ENCODE results near the gene MND1. TPM values are rescaled to one million over a fixed set of nuclear protein-coding genes. Genes with fewer than 3 reads are reported as not detected.
"Not testable (repeated sequence)": the region's sequence is repeated elsewhere in the genome, so short reads cannot be mapped to it uniquely, and the experiment has no call there.

Gene MND1
- total RNA-seq, 1 donor from 2014 or later: 74.6 TPM

DNA sequence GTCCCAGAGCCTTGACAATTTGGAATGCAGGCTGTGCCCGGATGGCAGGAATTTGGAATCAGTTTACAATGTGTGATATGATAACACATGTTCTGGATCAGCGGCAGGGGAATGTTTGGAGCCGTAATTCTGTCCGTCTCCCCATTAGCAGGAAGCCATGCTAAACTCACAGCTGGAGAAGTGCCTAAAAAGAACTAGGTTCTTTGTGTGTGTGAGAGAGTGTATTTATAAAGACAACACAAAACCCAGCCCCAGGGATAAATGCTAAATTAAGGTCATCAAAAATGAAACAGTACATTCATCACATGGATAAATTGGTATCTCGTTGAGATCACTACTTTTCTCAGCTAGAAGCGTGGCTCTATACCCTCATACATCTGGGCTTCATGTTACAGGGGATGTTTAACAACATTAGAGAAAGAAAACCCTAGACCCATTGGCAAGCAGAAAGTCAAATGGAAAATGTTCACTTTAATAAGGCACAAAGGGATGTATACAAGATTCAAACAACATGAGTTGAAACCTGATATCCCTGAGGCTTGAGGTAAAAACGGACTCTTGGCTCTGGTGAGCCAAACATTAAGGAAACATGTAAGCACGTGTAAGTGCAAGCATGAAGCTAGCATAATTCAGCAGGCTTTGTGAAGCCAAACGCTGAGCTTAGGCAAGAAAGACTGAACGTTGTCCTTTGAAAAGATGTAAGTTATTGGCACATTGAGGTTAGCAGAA, 103.7 kb downstream of the MND1 start:
- Histone ChIP-seq H3K4me1 (peaks cover 15% of the 10 kb centered on the region), H3K36me3 (no peaks in the 10 kb centered on the region), H3F3A (ENCODE audit: low read depth) (peaks cover 8% of the 10 kb centered on the region), H4K20me1 (ENCODE audit: low read depth) (no peaks in the 10 kb centered on the region), H3K9me3 (ENCODE audit: low read depth) (no peaks in the 10 kb centered on the region), H3K4me3 (no peak overlapping the region), H3K4me2 (no peak overlapping the region), H3K9ac (no peak overlapping the region), H2AFZ (replicated peaks) (no peak overlapping the region), H3K27me3 (no peaks in the 10 kb centered on the region), H3K79me2 (ENCODE audit: low read depth) (no peaks in the 10 kb centered on the region), H3K27ac (no peak overlapping the region)
- peaks cover 31% of the 10 kb centered on the region for H3K4me1 Mint-ChIP-seq
- no peaks in the 10 kb centered on the region for H3K36me3 Mint-ChIP-seq
- peaks cover 3% of the 10 kb centered on the region for H3K27me3 Mint-ChIP-seq (ENCODE audit: insufficient read depth, low read depth)
- H3K9me3 Mint-ChIP-seq: no peaks in the 10 kb centered on the region
- no peak overlapping the region for H3K4me3 Mint-ChIP-seq
- H3K27ac Mint-ChIP-seq: no peak overlapping the region
- TF ChIP-seq, protein P1, sequence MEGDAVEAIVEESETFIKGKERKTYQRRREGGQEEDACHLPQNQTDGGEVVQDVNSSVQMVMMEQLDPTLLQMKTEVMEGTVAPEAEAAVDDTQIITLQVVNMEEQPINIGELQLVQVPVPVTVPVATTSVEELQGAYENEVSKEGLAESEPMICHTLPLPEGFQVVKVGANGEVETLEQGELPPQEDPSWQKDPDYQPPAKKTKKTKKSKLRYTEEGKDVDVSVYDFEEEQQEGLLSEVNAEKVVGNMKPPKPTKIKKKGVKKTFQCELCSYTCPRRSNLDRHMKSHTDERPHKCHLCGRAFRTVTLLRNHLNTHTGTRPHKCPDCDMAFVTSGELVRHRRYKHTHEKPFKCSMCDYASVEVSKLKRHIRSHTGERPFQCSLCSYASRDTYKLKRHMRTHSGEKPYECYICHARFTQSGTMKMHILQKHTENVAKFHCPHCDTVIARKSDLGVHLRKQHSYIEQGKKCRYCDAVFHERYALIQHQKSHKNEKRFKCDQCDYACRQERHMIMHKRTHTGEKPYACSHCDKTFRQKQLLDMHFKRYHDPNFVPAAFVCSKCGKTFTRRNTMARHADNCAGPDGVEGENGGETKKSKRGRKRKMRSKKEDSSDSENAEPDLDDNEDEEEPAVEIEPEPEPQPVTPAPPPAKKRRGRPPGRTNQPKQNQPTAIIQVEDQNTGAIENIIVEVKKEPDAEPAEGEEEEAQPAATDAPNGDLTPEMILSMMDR (IDR thresholded peaks at IDR 0.05): no peak
- TF ChIP-seq EZH2phosphoT487 (IDR thresholded peaks at IDR 0.05) (no peak), EZH2 (IDR thresholded peaks at IDR 0.05) (no peak)
- no peak for DNase-seq (ENCODE audit: low spot score)

DNA sequence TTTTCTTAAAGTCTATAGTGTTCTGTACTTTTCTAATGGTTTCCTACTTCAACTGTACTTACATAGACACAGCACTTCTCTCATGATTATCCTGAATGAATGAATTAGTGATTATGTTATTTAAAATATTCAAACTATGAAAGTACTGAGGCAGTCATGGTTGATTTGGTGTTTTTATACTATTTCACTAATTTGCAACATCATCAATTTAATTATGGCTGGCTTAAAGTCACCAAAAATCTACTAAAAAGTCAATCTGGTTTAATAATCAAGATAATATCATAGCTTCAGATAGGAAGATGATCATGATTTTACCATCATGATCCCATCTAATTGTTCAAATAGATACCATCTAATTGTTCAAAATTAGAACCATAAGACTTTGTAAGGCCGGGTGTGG, 104.8 kb downstream of the MND1 start:
- Histone ChIP-seq H3K79me2 (ENCODE audit: low read depth) (no peaks in the 10 kb centered on the region), H3K36me3 (no peaks in the 10 kb centered on the region), H3K27ac (no peak overlapping the region), H3K4me2 (no peak overlapping the region), H3F3A (ENCODE audit: low read depth) (peaks cover 7% of the 10 kb centered on the region), H3K4me1 (peaks cover 13% of the 10 kb centered on the region), H3K27me3 (no peaks in the 10 kb centered on the region), H3K4me3 (no peak overlapping the region), H4K20me1 (ENCODE audit: low read depth) (no peaks in the 10 kb centered on the region), H3K9me3 (ENCODE audit: low read depth) (no peaks in the 10 kb centered on the region), H3K9ac (no peak overlapping the region), H2AFZ (replicated peaks) (no peak overlapping the region)
- H3K4me1 Mint-ChIP-seq: peaks cover 29% of the 10 kb centered on the region
- H3K27ac Mint-ChIP-seq: no peak overlapping the region
- no peaks in the 10 kb centered on the region for H3K9me3 Mint-ChIP-seq
- no peaks in the 10 kb centered on the region for H3K36me3 Mint-ChIP-seq
- no peak overlapping the region for H3K4me3 Mint-ChIP-seq
- no peak for DNase-seq (ENCODE audit: low spot score)
- TF ChIP-seq EZH2phosphoT487 (IDR thresholded peaks at IDR 0.05) (no peak), EZH2 (IDR thresholded peaks at IDR 0.05) (no peak)
- TF ChIP-seq, protein P1 (IDR thresholded peaks at IDR 0.05): no peak
- H3K27me3 Mint-ChIP-seq (ENCODE audit: insufficient read depth, low read depth): peaks cover 3% of the 10 kb centered on the region

DNA sequence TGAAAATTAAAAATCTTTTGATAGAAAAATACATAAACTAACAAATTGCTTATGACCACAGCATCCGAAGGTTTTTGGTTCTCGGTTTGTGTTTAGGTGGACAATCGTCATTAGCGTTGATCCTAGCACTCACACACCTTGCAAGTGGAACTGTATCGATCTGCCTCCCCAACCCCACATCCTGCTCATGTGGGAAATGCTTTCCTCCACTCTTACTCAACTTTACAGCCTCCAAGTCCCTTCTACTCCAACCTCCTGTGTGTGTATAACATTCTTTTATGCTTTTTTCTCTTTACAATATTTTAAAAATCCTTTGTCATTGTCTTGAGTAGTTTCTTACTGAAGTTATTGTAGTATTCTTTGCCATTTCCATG, 106.0 kb downstream of the MND1 start:
- no peak overlapping the region for H3K27ac ChIP-seq
- H4K20me1 ChIP-seq (ENCODE audit: low read depth): no peaks in the 10 kb centered on the region
- no peak for DNase-seq (ENCODE audit: low spot score)
- H3K4me2 ChIP-seq: no peak overlapping the region
- H3K9ac ChIP-seq: no peak overlapping the region
- no peaks in the 10 kb centered on the region for H3K36me3 ChIP-seq
- H3K27ac Mint-ChIP-seq: no peak overlapping the region
- TF ChIP-seq, protein P1 (IDR thresholded peaks at IDR 0.05): no peak
- TF ChIP-seq EZH2 (IDR thresholded peaks at IDR 0.05): no peak
- TF ChIP-seq EZH2phosphoT487 (IDR thresholded peaks at IDR 0.05): no peak
- no peaks in the 10 kb centered on the region for H3K79me2 ChIP-seq (ENCODE audit: low read depth)
- H3K4me1 ChIP-seq: peaks cover 13% of the 10 kb centered on the region
- no peaks in the 10 kb centered on the region for H3K9me3 Mint-ChIP-seq
- no peak overlapping the region for H3K4me3 ChIP-seq
- peaks cover 29% of the 10 kb centered on the region for H3K4me1 Mint-ChIP-seq
- H3K4me3 Mint-ChIP-seq: no peak overlapping the region
- H3K9me3 ChIP-seq (ENCODE audit: low read depth): no peaks in the 10 kb centered on the region
- peaks cover 7% of the 10 kb centered on the region for H3F3A ChIP-seq (ENCODE audit: low read depth)
- H2AFZ ChIP-seq (replicated peaks): no peak overlapping the region
- no peaks in the 10 kb centered on the region for H3K27me3 ChIP-seq
- H3K27me3 Mint-ChIP-seq (ENCODE audit: insufficient read depth, low read depth): peaks cover 3% of the 10 kb centered on the region
- no peaks in the 10 kb centered on the region for H3K36me3 Mint-ChIP-seq

DNA sequence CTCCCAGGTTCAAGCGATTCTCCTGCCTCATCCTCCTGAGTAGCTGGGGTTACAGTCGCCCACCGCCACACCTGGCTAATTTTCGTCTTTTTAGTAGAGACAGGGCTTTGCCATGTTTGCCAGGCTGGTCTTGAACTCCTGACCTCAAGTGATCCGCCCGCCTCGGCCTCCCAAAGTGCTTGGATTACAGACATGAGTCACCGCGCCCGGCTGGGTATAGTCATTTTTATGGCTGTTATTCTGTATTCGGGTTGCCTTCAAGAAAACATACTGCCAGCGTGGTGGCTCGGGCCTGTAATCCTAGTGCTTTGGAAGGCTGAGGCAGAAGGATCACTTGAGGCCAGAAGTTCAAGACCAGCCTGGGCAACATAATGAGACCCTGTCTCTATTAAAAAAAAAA, 106.7 kb downstream of the MND1 start:
- H3K79me2 ChIP-seq (ENCODE audit: low read depth); H3F3A ChIP-seq (ENCODE audit: low read depth); DNase-seq (ENCODE audit: low spot score); H3K36me3 ChIP-seq; H3K4me3 ChIP-seq; H3K27me3 Mint-ChIP-seq (ENCODE audit: insufficient read depth, low read depth); H3K4me3 Mint-ChIP-seq; H3K4me2 ChIP-seq; H4K20me1 ChIP-seq (ENCODE audit: low read depth); H3K9ac ChIP-seq; H2AFZ ChIP-seq (replicated peaks); H3K27ac ChIP-seq; H3K36me3 Mint-ChIP-seq; H3K9me3 Mint-ChIP-seq; H3K9me3 ChIP-seq (ENCODE audit: low read depth); H3K27me3 ChIP-seq; H3K27ac Mint-ChIP-seq: not testable (repeated sequence)
- peaks cover 13% of the 10 kb centered on the region for H3K4me1 ChIP-seq
- H3K4me1 Mint-ChIP-seq: peaks cover 29% of the 10 kb centered on the region

Measured in neural progenitor cell (in vitro differentiated cells).